ENCODE measurements around the gene MGMT. TPM values are rescaled to one million over a fixed set of nuclear protein-coding genes. Genes with fewer than 3 reads are reported as not detected.

The MGMT gene
- total RNA-seq, 1 donor from 2014 or later, result 20.8 TPM

- Mint-ChIP-seq H3K36me3 (ENCODE audit: unreplicated experiment) (no peaks in the 10 kb centered on the region), H3K4me1 (ENCODE audit: unreplicated experiment) (peaks cover 4% of the 10 kb centered on the region), H3K27ac (ENCODE audit: unreplicated experiment) (no peak overlapping the region), H3K9me3 (ENCODE audit: unreplicated experiment) (no peaks in the 10 kb centered on the region), H3K27me3 (ENCODE audit: unreplicated experiment) (no peaks in the 10 kb centered on the region), H3K4me3 (ENCODE audit: unreplicated experiment) (peak overlapping the region; percentile 52)
- no peak for DNase-seq (ENCODE audit: extremely low spot score, unreplicated experiment)
- no peak for TF ChIP-seq CTCF (IDR thresholded peaks at IDR 0.05)
Measured at GRCh38 chr10:129465796-129466702, 992 bp upstream of the MGMT start.

GRCh38 chr10:129467359-129468064 is 471 bp downstream of the MGMT start:
- no peak for TF ChIP-seq CTCF (IDR thresholded peaks at IDR 0.05)
- H3K36me3 Mint-ChIP-seq (ENCODE audit: unreplicated experiment), result no peaks in the 10 kb centered on the region
- peak overlapping the region; percentile 72 for H3K4me3 Mint-ChIP-seq (ENCODE audit: unreplicated experiment)
- peak overlapping the region; percentile 50 for H3K27ac Mint-ChIP-seq (ENCODE audit: unreplicated experiment)
- no peaks in the 10 kb centered on the region for H3K9me3 Mint-ChIP-seq (ENCODE audit: unreplicated experiment)
- DNase-seq (ENCODE audit: extremely low spot score, unreplicated experiment), result no peak
- no peaks in the 10 kb centered on the region for H3K27me3 Mint-ChIP-seq (ENCODE audit: unreplicated experiment)
- peaks cover 4% of the 10 kb centered on the region for H3K4me1 Mint-ChIP-seq (ENCODE audit: unreplicated experiment)

- Mint-ChIP-seq H3K4me1 (ENCODE audit: unreplicated experiment) (peaks cover 4% of the 10 kb centered on the region), H3K27me3 (ENCODE audit: unreplicated experiment) (no peaks in the 10 kb centered on the region), H3K4me3 (ENCODE audit: unreplicated experiment) (peak overlapping the region; percentile 72), H3K36me3 (ENCODE audit: unreplicated experiment) (no peaks in the 10 kb centered on the region), H3K9me3 (ENCODE audit: unreplicated experiment) (no peaks in the 10 kb centered on the region), H3K27ac (ENCODE audit: unreplicated experiment) (no peak overlapping the region)
- no peak for TF ChIP-seq CTCF (IDR thresholded peaks at IDR 0.05)
- no peak for DNase-seq (ENCODE audit: extremely low spot score, unreplicated experiment)
Measured at GRCh38 chr10:129468187-129468586, 1.1 kb downstream of the MGMT start.

GRCh38 chr10:129470103-129470851 is 3.2 kb downstream of the MGMT start:
- no peak for DNase-seq (ENCODE audit: extremely low spot score, unreplicated experiment)
- H3K27ac Mint-ChIP-seq (ENCODE audit: unreplicated experiment), result no peak overlapping the region
- no peak overlapping the region for H3K4me3 Mint-ChIP-seq (ENCODE audit: unreplicated experiment)
- H3K27me3 Mint-ChIP-seq (ENCODE audit: unreplicated experiment), result no peaks in the 10 kb centered on the region
- H3K4me1 Mint-ChIP-seq (ENCODE audit: unreplicated experiment), result peaks cover 4% of the 10 kb centered on the region
- H3K9me3 Mint-ChIP-seq (ENCODE audit: unreplicated experiment), result no peaks in the 10 kb centered on the region
- no peak for TF ChIP-seq CTCF (IDR thresholded peaks at IDR 0.05)
- H3K36me3 Mint-ChIP-seq (ENCODE audit: unreplicated experiment), result no peaks in the 10 kb centered on the region
